Right atrium auricular region (tissue), 2 donors: ENCODE measurements around the gene RABGGTA. TPM values are rescaled to one million over a fixed set of nuclear protein-coding genes. Genes with fewer than 3 reads are reported as not detected.

ENCODE experiments used
- DNase-seq: peaks from one replicate; pipeline ENCODE4 v3.0.0-alpha.2; 2019; ENCODE audit warnings: low spot score
- H3K27ac ChIP-seq, 2 donors: fragments of 200-600 bp; sonication (generic); 1 replicate in 1 of 2; 2 replicates in 1 of 2; pipeline ENCODE4 v1.5.1; 2016 to 2019
- H3K27me3 ChIP-seq, 2 donors: fragments of 200-600 bp; sonication (generic); one replicate each; pipeline versions ENCODE4 v1.5.1 to v1.6.0; 2017 to 2019
- H3K36me3 ChIP-seq: fragments of 200-600 bp; sonication (generic); one replicate; pipeline ENCODE4 v1.5.1; 2016
- H3K4me1 ChIP-seq, 2 donors: fragments of 200-600 bp; sonication (generic); one replicate each; pipeline versions ENCODE4 v1.5.1 to v1.6.0; 2017 to 2019
- H3K4me3 ChIP-seq, 2 donors: fragments of 200-600 bp; sonication (generic); 1 replicate in 1 of 2; 2 replicates in 1 of 2; pipeline ENCODE4 v1.5.1; 2017 to 2019; ENCODE audit warnings: mild to moderate bottlenecking in 1 of 2, moderate library complexity in 1 of 2
- H3K9me3 ChIP-seq, 2 donors: fragments of 200-600 bp; sonication (generic); one replicate each; pipeline ENCODE4 v1.5.1; 2019
- CTCF ChIP-seq, 2 donors: fragments of 200-600 bp; sonication (generic); IDR thresholded peaks; one replicate each; pipeline ENCODE4 v1.5.1; 2019; ENCODE audit warnings: antibody characterized with exemption in 2 of 2
- total RNA-seq, 2 donors: library from RNA; depleted of rRNA; stranded (reverse); fragments of >200 nt; gene quantifications; one replicate each; pipeline ENCODE4 v1.1.0, GENCODE V29; 2016

Gene RABGGTA
- total RNA-seq, 2 donors from 2014 or later = 21.3 to 22.2 TPM

- Histone ChIP-seq H3K9me3 (no peaks in the 10 kb centered on the region), H3K36me3 (peaks cover 29% of the 10 kb centered on the region), H3K27ac (peak within 1 kb of the TSS; percentile 86 to 92), H3K4me1 (peaks cover 0 to 28% of the 10 kb centered on the region in 2 donors), H3K27me3 (no peaks in the 10 kb centered on the region), H3K4me3 (peak within 1 kb of the TSS; percentile 86 to 95)
- TF ChIP-seq CTCF (IDR thresholded peaks at IDR 0.05) = no peak
- no peak for DNase-seq
These were observed 38.5 kb downstream of the RABGGTA start, which contains the start of gene GMPR2 for GRCh38 chr14:24232645-24233537. GMPR2 (plus strand) TSS chr14:24232929; CDS start chr14:24233254, 325 bp downstream.

GRCh38 chr14:24232121-24232644 is 39.2 kb downstream of the RABGGTA start, which contains the start of gene NEDD8:
NEDD8 (minus strand) TSS chr14:24232367; CDS start chr14:24232267, 100 bp downstream.
- Histone ChIP-seq H3K27me3 (no peaks in the 10 kb centered on the region), H3K4me3 (peak within 1 kb of the TSS; percentile 86 to 95), H3K36me3 (peaks cover 27% of the 10 kb centered on the region), H3K27ac (peak within 1 kb of the TSS; percentile 86 to 92), H3K9me3 (no peaks in the 10 kb centered on the region), H3K4me1 (peaks cover 0 to 28% of the 10 kb centered on the region in 2 donors)
- DNase-seq = peak; percentile 97
- no peak for TF ChIP-seq CTCF (IDR thresholded peaks at IDR 0.05)

- no peaks in the 10 kb centered on the region for H3K9me3 ChIP-seq
- peaks cover 0 to 28% of the 10 kb centered on the region in 2 donors for H3K4me1 ChIP-seq
These were observed 39.9 kb downstream of the RABGGTA start for GRCh38 chr14:24231263-24232120.

GRCh38 chr14:24228902-24229301 is 42.5 kb downstream of the RABGGTA start:
- H3K27me3 ChIP-seq = no peaks in the 10 kb centered on the region
- H3K27ac ChIP-seq = no peak overlapping the region
- peaks cover 10% of the 10 kb centered on the region for H3K36me3 ChIP-seq
- DNase-seq = no peak
- no peak for TF ChIP-seq CTCF (IDR thresholded peaks at IDR 0.05)
- H3K4me3 ChIP-seq = no peak overlapping the region
- H3K9me3 ChIP-seq = no peaks in the 10 kb centered on the region
- H3K4me1 ChIP-seq = peaks cover 0 to 22% of the 10 kb centered on the region in 2 donors

More at GRCh38 chr14:24231263-24232120, 39.9 kb downstream of the RABGGTA start:
- Histone ChIP-seq H3K27me3 (no peaks in the 10 kb centered on the region), H3K27ac (peak overlapping the region; percentile 86 to 92), H3K4me3 (peak overlapping the region; percentile 86 to 95), H3K36me3 (peaks cover 20% of the 10 kb centered on the region)
- DNase-seq = no peak
- no peak for TF ChIP-seq CTCF (IDR thresholded peaks at IDR 0.05)

- DNase-seq = no peak
- H3K27me3 ChIP-seq = no peaks in the 10 kb centered on the region
- no peaks in the 10 kb centered on the region for H3K9me3 ChIP-seq
- H3K4me1 ChIP-seq = peaks cover 0 to 10% of the 10 kb centered on the region in 2 donors
- no peak overlapping the region for H3K27ac ChIP-seq
- no peak for TF ChIP-seq CTCF (IDR thresholded peaks at IDR 0.05)
- no peak overlapping the region for H3K4me3 ChIP-seq
- peaks cover 10% of the 10 kb centered on the region for H3K36me3 ChIP-seq
These were observed 44.9 kb downstream of the RABGGTA start for GRCh38 chr14:24226473-24226872.
